ENCODE results near the gene PNPLA7. TPM values are rescaled to one million over a fixed set of nuclear protein-coding genes. Genes with fewer than 3 reads are reported as not detected.

PNPLA7 gene
- total and polyA plus RNA-seq, 4 donors = 0.79 to 8.9 (median 7.7) TPM

- TF ChIP-seq CTCF (IDR thresholded peaks at IDR 0.05; ENCODE audit: control extremely low read depth, extremely low read depth) = no peak
- 46 to 60% methylated on average over 19 of the region's 19 CpGs for WGBS, 2 donors
- peaks cover 6 to 9% (median 9%) of the 10 kb centered on the region in 5 donors for H3K4me1 ChIP-seq (ENCODE audit: control insufficient read depth in 5 of 5, insufficient read depth in 5 of 5, low read length in 5 of 5)
- H3K9ac ChIP-seq (ENCODE audit: insufficient read depth in 1 of 2, low read length in 2 of 2) = no peak overlapping the region
- H3K4me3 ChIP-seq = peak overlapping the region; percentile 97
- H3K36me3 ChIP-seq (ENCODE audit: control insufficient read depth in 4 of 4, insufficient read depth in 4 of 4, low read length in 4 of 4) = peaks cover 0 to 37% (median 12%) of the 10 kb centered on the region in 4 donors
- no peaks in the 10 kb centered on the region for H3K27me3 ChIP-seq (ENCODE audit: control insufficient read depth in 3 of 3, insufficient read depth in 3 of 3, low read length in 2 of 3)
- peak overlapping the region; percentile 56 to 58 for H3K27ac ChIP-seq (ENCODE audit: low read depth in 1 of 2, low read length in 1 of 2)
- H3K9me3 ChIP-seq (ENCODE audit: control insufficient read depth in 4 of 4, insufficient read depth in 3 of 4, low read length in 3 of 4) = no peaks in the 10 kb centered on the region
- DNase-seq (no peak), ATAC-seq (ENCODE audit: insufficient read depth, low FRiP score) (no peak)
Measured at GRCh38 chr9:137579259-137579604, 29.0 kb upstream of the PNPLA7 start.

DNA sequence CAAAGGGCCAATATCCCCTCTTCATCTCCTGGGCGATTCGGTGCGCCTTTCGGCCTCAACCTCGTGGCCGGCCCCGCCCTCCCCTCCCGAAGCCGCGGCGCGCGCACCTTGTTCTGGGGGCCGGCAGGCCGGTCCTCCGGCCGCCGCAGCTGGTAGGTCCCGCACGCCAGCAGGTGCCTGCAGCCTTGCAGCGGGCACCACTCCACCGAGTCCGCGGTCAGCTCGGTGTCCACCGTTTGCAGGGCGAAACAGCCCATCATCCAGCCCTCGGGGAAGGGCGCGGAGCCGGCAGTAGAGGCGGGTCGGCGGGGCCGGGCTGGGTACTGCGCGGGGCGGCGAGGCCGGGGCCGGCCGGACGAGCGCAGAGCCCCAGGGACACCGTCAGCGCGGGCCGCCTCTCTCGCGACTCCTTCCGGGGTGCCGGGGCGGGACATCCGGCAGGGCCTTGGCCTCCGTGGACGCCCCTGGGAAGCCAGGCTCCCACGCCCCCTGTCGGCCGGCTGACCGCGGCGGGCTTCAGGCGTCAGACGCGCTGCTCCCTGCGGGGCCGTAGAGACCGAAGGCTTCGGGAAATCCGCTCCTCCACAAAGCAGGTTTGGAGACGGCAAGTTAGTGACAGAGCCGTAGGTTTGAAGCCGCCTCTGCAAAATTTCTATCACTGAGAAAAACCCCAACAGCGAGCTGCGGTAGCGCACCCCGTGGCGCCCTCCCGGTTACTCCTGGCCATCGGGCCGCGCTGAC lies 28.5 kb upstream of the PNPLA7 start, which contains the start of gene DPH7:
Gene DPH7, minus strand, starts transcription at position 408 of the 741 bp plus-strand sequence. Its CDS starts 148 bp downstream, at position 260.
- no peaks in the 10 kb centered on the region for H3K27me3 ChIP-seq (ENCODE audit: control insufficient read depth in 3 of 3, insufficient read depth in 3 of 3, low read length in 2 of 3)
- DNase-seq (peak; percentile 92 to 95 (median 93)), ATAC-seq (ENCODE audit: insufficient read depth, low FRiP score) (peak; percentile 97)
- peaks cover 6 to 9% (median 9%) of the 10 kb centered on the region in 5 donors for H3K4me1 ChIP-seq (ENCODE audit: control insufficient read depth in 5 of 5, insufficient read depth in 5 of 5, low read length in 5 of 5)
- WGBS, 2 donors = 3 to 5% methylated on average over 59 to 82 of the region's 82 CpGs
- no peaks in the 10 kb centered on the region for H3K9me3 ChIP-seq (ENCODE audit: control insufficient read depth in 4 of 4, insufficient read depth in 3 of 4, low read length in 3 of 4)
- peak within 1 kb of the TSS; percentile 97 for H3K4me3 ChIP-seq
- peak within 1 kb of the TSS; percentile 86 to 88 for H3K27ac ChIP-seq (ENCODE audit: low read depth in 1 of 2, low read length in 1 of 2)
- peaks cover 0 to 37% (median 16%) of the 10 kb centered on the region in 4 donors for H3K36me3 ChIP-seq (ENCODE audit: control insufficient read depth in 4 of 4, insufficient read depth in 4 of 4, low read length in 4 of 4)
- peak; percentile 93 for TF ChIP-seq CTCF (IDR thresholded peaks at IDR 0.05; ENCODE audit: control extremely low read depth, extremely low read depth)
- peak within 1 kb of the TSS; percentile 46 to 67 for H3K9ac ChIP-seq (ENCODE audit: insufficient read depth in 1 of 2, low read length in 2 of 2)

DNA sequence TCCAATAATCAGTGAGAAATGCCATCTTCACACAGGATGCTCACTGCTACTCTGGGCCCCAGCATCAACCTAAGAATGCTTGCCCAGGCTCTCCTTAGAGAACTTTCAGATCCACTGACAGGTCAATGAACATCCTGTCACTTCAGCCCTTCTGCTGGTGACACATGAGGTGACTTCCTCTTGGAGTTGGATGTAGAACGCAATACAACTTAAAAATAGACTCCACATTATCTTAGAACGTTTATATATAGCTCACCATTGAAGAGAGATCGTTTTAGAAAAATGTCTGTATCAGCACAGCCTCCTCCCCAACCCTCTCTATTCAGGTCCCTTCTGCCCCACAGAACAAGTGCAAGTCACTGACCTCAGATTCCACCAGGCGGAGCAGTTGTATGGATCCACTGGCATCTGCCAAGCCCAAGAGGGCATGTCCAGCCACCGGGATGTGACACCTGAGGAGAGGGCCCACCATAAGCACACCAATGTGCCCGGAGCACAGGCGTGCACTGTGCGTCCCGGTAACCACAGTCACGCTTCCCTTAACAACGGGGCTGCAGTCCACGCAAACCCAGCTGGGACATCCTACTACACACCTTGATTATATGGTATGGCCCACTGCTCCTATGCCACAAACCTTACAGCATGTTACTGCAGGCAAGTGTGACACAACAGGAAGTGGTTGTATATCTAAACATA lies 25.7 kb upstream of the PNPLA7 start:
- H3K4me1 ChIP-seq (ENCODE audit: control insufficient read depth in 5 of 5, insufficient read depth in 5 of 5, low read length in 5 of 5) = peaks cover 6 to 9% (median 9%) of the 10 kb centered on the region in 5 donors
- ATAC-seq (ENCODE audit: insufficient read depth, low FRiP score) (no peak), DNase-seq (no peak)
- no peak overlapping the region for H3K4me3 ChIP-seq
- no peak for TF ChIP-seq CTCF (IDR thresholded peaks at IDR 0.05; ENCODE audit: control extremely low read depth, extremely low read depth)
- WGBS, 2 donors = 76 to 78% methylated on average over 12 of the region's 12 CpGs
- H3K27me3 ChIP-seq (ENCODE audit: control insufficient read depth in 3 of 3, insufficient read depth in 3 of 3, low read length in 2 of 3) = no peaks in the 10 kb centered on the region
- no peaks in the 10 kb centered on the region for H3K9me3 ChIP-seq (ENCODE audit: control insufficient read depth in 4 of 4, insufficient read depth in 3 of 4, low read length in 3 of 4)
- H3K9ac ChIP-seq (ENCODE audit: insufficient read depth in 1 of 2, low read length in 2 of 2) = no peak overlapping the region
- no peak overlapping the region for H3K27ac ChIP-seq (ENCODE audit: low read depth in 1 of 2, low read length in 1 of 2)
- H3K36me3 ChIP-seq (ENCODE audit: control insufficient read depth in 4 of 4, insufficient read depth in 4 of 4, low read length in 4 of 4) = peaks cover 0 to 28% (median 21%) of the 10 kb centered on the region in 4 donors

Measured in lung (tissue), 12 donors.